ENCODE results near the gene NFIL3. TPM values are rescaled to one million over a fixed set of nuclear protein-coding genes. Genes with fewer than 3 reads are reported as not detected.

The NFIL3 gene
- total and polyA plus RNA-seq, 2 experiments from 2014 or later: 4.1 to 7.5 TPM

- DNase-seq (ENCODE audit: low spot score) (no peak), ATAC-seq (no peak)
- Histone ChIP-seq H3K4me1 (ENCODE audit: insufficient read depth) (no peaks in the 10 kb centered on the region), H4K20me1 (replicated peaks; ENCODE audit: insufficient read depth) (no peaks in the 10 kb centered on the region), H3K36me3 (ENCODE audit: insufficient read depth) (no peaks in the 10 kb centered on the region), H3K9me2 (ENCODE audit: insufficient read depth) (no peaks in the 10 kb centered on the region), H3K27me3 (ENCODE audit: insufficient read depth) (no peaks in the 10 kb centered on the region), H3K79me2 (replicated peaks; ENCODE audit: insufficient read depth) (no peaks in the 10 kb centered on the region), H2AFZ (no peak overlapping the region), H3K4me3 (no peak overlapping the region), H3K4me2 (no peak overlapping the region), H3K27ac (ENCODE audit: low read depth) (no peak overlapping the region), H3F3A (replicated peaks; ENCODE audit: low read depth) (no peaks in the 10 kb centered on the region)
- Mint-ChIP-seq H3K4me3 (no peak overlapping the region), H3K9me3 (peaks cover 6% of the 10 kb centered on the region; the same call in 2 of the 3 replicates), H3K4me1 (0 out of 3 replicates have a peak, but pooled peaks cover 2% of the 10 kb centered on the region), H3K27ac (no peak overlapping the region), H3K27me3 (ENCODE audit: insufficient read depth, low read depth, poor library complexity) (peaks cover 3% of the 10 kb centered on the region), H3K36me3 (ENCODE audit: low read depth) (no peaks in the 10 kb centered on the region)
- TF ChIP-seq ZNF462 (CRISPR knock-in tag; IDR thresholded peaks at IDR 0.05) (no peak), EZH2 (IDR thresholded peaks at IDR 0.05; ENCODE audit: low read depth, unreplicated experiment) (no peak), JUNB (IDR thresholded peaks at IDR 0.05; ENCODE audit: unreplicated experiment) (no peak), ZNF114 (CRISPR knock-in tag; IDR thresholded peaks at IDR 0.05) (no peak), ETS1 (IDR thresholded peaks at IDR 0.05) (no peak), STAT1 (IDR thresholded peaks at IDR 0.05; ENCODE audit: unreplicated experiment) (no peak), CTCF (conservative IDR thresholded peaks at IDR 0.05; ENCODE audit: low read depth in 2 of 2) (no peak), POLR2AphosphoS5 (IDR thresholded peaks at IDR 0.05; ENCODE audit: low read depth) (no peak), REST (IDR thresholded peaks at IDR 0.05; ENCODE audit: unreplicated experiment) (no peak), EZH2phosphoT487 (IDR thresholded peaks at IDR 0.05; ENCODE audit: unreplicated experiment) (no peak), ZNF331 (CRISPR knock-in tag; IDR thresholded peaks at IDR 0.05; ENCODE audit: low read depth) (no peak), CREB1 (CRISPR knock-in tag; IDR thresholded peaks at IDR 0.05; ENCODE audit: low read depth) (no peak), NANOG (IDR thresholded peaks at IDR 0.05; ENCODE audit: borderline replicate concordance) (no peak)
Observed at GRCh38 chr9:91374939-91375338, 48.7 kb downstream of the NFIL3 start.

All from GM23338 (cell line).